Keratinocyte (primary cell): ENCODE results near the gene ITGA7. TPM values are rescaled to one million over a fixed set of nuclear protein-coding genes. Genes with fewer than 3 reads are reported as not detected.

Experiments used
- DNase-seq: peaks from one replicate; pipeline ENCODE4 v3.0.0-alpha.2; 2011; ENCODE audit warnings: low read depth, missing footprints, low spot score
- FAIRE-seq: peaks from 2 replicates; lab custom pipeline; 2011; peaks lifted over from hg19 to GRCh38; lab: Jason Lieb, UNC
- H2AFZ ChIP-seq: 2 replicates; pipeline ENCODE4 v1.6.0; 2012; ENCODE audit warnings: low read length, control low read depth, inconsistent platforms; ENCODE audit not compliant: control insufficient read depth
- H3K27ac ChIP-seq: 2 replicates; pipeline ENCODE4 v1.5.1; 2011; ENCODE audit warnings: low read length; ENCODE audit not compliant: control insufficient read depth, insufficient read depth
- H3K27me3 ChIP-seq: 3 replicates; pipeline ENCODE4 v1.6.0; 2011; ENCODE audit warnings: low read length; ENCODE audit not compliant: control insufficient read depth, insufficient read depth; ENCODE audit errors: extremely low read depth
- H3K36me3 ChIP-seq, 2 experiments: 2 replicates in 1 of 2; 3 replicates in 1 of 2; pipeline ENCODE4 v1.5.1; 2011; ENCODE audit warnings: low read length in 2 of 2, mild to moderate bottlenecking in 1 of 2; ENCODE audit not compliant: control insufficient read depth in 2 of 2, insufficient read depth in 2 of 2; ENCODE audit errors: extremely low read depth in 1 of 2
- H3K4me1 ChIP-seq: 3 replicates; pipeline ENCODE4 v1.5.1; 2011; ENCODE audit warnings: low read length; ENCODE audit not compliant: control insufficient read depth, insufficient read depth; ENCODE audit errors: extremely low read depth
- H3K4me2 ChIP-seq: 3 replicates; pipeline ENCODE4 v1.6.0; 2011; ENCODE audit warnings: low read depth, low read length; ENCODE audit not compliant: control insufficient read depth, insufficient read depth; ENCODE audit errors: extremely low read depth
- H3K4me3 ChIP-seq, 3 experiments: fragments of 200-600 bp in 1 of 3; sonication (generic) in 1 of 3; 2 replicates in 2 of 3; 3 replicates in 1 of 3; pipeline ENCODE4 v1.5.1; 2011 to 2016; ENCODE audit warnings: low read length in 3 of 3, mild to moderate bottlenecking in 3 of 3, control low read depth in 2 of 3, inconsistent platforms in 1 of 3, low read depth in 1 of 3, mixed read lengths in 1 of 3, mixed run types in 1 of 3, moderate library complexity in 1 of 3; ENCODE audit not compliant: control insufficient read depth in 2 of 3, insufficient read depth in 2 of 3; ENCODE audit errors: extremely low read depth in 1 of 3
- H3K79me2 ChIP-seq: 2 replicates; pipeline ENCODE4 v1.6.0; 2012; ENCODE audit warnings: low read length; ENCODE audit not compliant: control insufficient read depth, insufficient read depth
- H3K9ac ChIP-seq: 3 replicates; pipeline ENCODE4 v1.6.0; 2011; ENCODE audit warnings: low read length; ENCODE audit not compliant: control insufficient read depth, insufficient read depth; ENCODE audit errors: extremely low read depth
- H3K9me1 ChIP-seq: 3 replicates; pipeline ENCODE4 v1.6.0; 2011; ENCODE audit warnings: low read length; ENCODE audit not compliant: control insufficient read depth, insufficient read depth; ENCODE audit errors: extremely low read depth
- H3K9me3 ChIP-seq: 2 replicates; pipeline ENCODE4 v1.5.1; 2012; ENCODE audit warnings: low read depth, low read length; ENCODE audit not compliant: control insufficient read depth
- H4K20me1 ChIP-seq: 3 replicates; pipeline ENCODE4 v1.6.0; 2011; ENCODE audit warnings: low read length; ENCODE audit not compliant: control insufficient read depth, insufficient read depth; ENCODE audit errors: extremely low read depth
- EZH2 ChIP-seq: IDR thresholded peaks from one replicate; pipeline ENCODE4 v1.6.1; 2012; ENCODE audit warnings: inconsistent platforms, mild to moderate bottlenecking, low read length, moderate library complexity
- dilution Hi-C: fragments of 300-500 bp; cut with MboI; formaldehyde crosslinking; loops from one replicate; pipeline ENCODE4 v1.7.0; 2020; ENCODE audit warnings: low sequenced_read_pairs; ENCODE audit not compliant: extremely low pct_ligation_motif_present
- polyA plus RNA-seq, 5 experiments: library from polyadenylated mRNA; depleted of rRNA in 3 of 5; stranded (reverse) in 3 of 5; stranded (forward) in 1 of 5; unstranded in 1 of 5; fragments of >200 nt; gene quantifications; 1 replicate in 1 of 5; 2 replicates in 3 of 5; 3 replicates in 1 of 5; pipeline versions ENCODE4 v1.2.1 to v1.2.3, GENCODE V29; 2011 to 2012; ENCODE audit warnings: missing spikeins in 2 of 5, low read depth in 1 of 5, low replicate concordance in 1 of 5
- TF ChIP-seq, protein P1 (sequence below), 3 experiments: IDR thresholded peaks in 1 of 3; conservative IDR thresholded peaks in 1 of 3; optimal IDR thresholded peaks in 1 of 3; 2 replicates in 2 of 3; 3 replicates in 1 of 3; pipeline versions ENCODE3 to v1.5.1; 2011; ENCODE audit warnings: low read length in 3 of 3, mild to moderate bottlenecking in 3 of 3, moderate library complexity in 2 of 3, control low read depth in 1 of 3, inconsistent platforms in 1 of 3; ENCODE audit not compliant: insufficient read depth in 2 of 3; ENCODE audit errors: extremely low read depth in 1 of 3

The ITGA7 gene
- polyA plus RNA-seq, 1 donor (not counting 4 experiments of a cell fraction or from before 2014, with no cell fraction given), result 0.04 TPM

DNA sequence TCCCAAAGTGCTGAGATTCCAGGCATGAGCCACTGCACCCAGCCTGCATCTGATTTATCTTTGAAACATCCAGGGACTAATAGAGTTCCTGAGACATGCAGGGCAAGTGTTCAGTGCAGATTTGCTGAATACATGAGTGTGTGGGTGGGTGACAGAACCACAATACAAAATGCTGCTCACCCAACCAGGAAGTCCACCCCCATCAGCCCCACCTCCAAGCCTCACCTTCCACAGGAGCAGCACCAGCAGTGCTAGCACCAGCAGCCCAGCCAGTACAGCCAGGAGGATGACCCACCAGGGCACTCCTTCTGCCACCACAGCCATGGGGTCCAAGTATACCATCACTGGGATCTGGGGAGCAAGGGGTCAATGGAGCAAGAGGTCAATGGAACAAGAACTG lies 20.0 kb downstream of the ITGA7 start:
- no peak overlapping the region for H3K4me2 ChIP-seq
- no peak for TF ChIP-seq EZH2
- TF ChIP-seq, protein P1, sequence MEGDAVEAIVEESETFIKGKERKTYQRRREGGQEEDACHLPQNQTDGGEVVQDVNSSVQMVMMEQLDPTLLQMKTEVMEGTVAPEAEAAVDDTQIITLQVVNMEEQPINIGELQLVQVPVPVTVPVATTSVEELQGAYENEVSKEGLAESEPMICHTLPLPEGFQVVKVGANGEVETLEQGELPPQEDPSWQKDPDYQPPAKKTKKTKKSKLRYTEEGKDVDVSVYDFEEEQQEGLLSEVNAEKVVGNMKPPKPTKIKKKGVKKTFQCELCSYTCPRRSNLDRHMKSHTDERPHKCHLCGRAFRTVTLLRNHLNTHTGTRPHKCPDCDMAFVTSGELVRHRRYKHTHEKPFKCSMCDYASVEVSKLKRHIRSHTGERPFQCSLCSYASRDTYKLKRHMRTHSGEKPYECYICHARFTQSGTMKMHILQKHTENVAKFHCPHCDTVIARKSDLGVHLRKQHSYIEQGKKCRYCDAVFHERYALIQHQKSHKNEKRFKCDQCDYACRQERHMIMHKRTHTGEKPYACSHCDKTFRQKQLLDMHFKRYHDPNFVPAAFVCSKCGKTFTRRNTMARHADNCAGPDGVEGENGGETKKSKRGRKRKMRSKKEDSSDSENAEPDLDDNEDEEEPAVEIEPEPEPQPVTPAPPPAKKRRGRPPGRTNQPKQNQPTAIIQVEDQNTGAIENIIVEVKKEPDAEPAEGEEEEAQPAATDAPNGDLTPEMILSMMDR (optimal IDR thresholded peaks at IDR 0.05 in 1 of 3, IDR thresholded peaks at IDR 0.05 in 1 of 3, conservative IDR thresholded peaks at IDR 0.05 in 1 of 3; ENCODE audit: extremely low read depth in 1 of 3, insufficient read depth in 2 of 3, low read length in 3 of 3), result no peak
- no peaks in the 10 kb centered on the region for H3K9me1 ChIP-seq
- H3K79me2 ChIP-seq, result no peaks in the 10 kb centered on the region
- H4K20me1 ChIP-seq, result no peaks in the 10 kb centered on the region
- H3K4me3 ChIP-seq, result no peak overlapping the region
- no peak overlapping the region for H3K9ac ChIP-seq
- no peaks in the 10 kb centered on the region for H3K36me3 ChIP-seq
- dilution Hi-C loops, result loop anchor here (5.0 kb wide), 1 partner anchor 35 kb away; the partner anchor contains the start of gene RDH5
- no peaks in the 10 kb centered on the region for H3K4me1 ChIP-seq
- H3K9me3 ChIP-seq, result no peaks in the 10 kb centered on the region
- H2AFZ ChIP-seq, result no peak overlapping the region
- H3K27me3 ChIP-seq, result no peaks in the 10 kb centered on the region
- DNase-seq (no peak), FAIRE-seq (no peak)
- H3K27ac ChIP-seq, result no peak overlapping the region

DNA sequence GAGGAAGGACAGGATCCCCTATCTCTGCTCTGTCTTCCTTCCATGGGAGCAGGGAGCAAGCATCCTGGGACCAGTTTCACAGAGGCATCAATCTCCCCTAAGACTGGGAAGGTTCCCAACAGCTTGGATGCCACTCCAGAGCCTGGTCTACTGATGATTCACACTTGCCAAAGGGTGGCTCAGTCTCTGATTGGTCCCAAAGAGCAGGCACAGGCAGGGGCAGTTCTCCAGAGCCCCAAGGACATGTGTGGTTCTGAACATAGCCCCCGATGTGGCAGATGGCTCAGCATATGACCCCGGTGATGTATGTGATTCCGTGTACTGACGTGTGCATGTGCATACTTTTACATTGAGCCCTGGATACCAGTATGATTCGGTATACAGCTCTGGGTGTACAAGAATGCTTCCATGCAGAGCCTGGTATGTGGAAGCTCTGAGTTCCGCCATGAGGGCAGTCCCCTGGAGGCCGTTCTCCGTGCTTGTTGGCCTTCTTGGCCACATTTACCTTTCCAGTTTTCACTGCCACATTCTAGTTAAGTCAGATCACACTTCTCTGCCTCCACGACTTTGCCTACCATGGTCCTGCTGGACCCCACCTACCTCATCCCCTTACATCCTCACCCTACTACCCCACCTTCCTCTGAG lies 21.2 kb downstream of the ITGA7 start:
- Histone ChIP-seq H3K9me1 (no peaks in the 10 kb centered on the region), H3K36me3 (no peaks in the 10 kb centered on the region), H3K4me3 (no peak overlapping the region), H2AFZ (no peak overlapping the region), H3K9me3 (no peaks in the 10 kb centered on the region), H4K20me1 (no peaks in the 10 kb centered on the region), H3K9ac (no peak overlapping the region), H3K4me2 (no peak overlapping the region), H3K27me3 (peaks cover 8% of the 10 kb centered on the region), H3K79me2 (no peaks in the 10 kb centered on the region), H3K27ac (no peak overlapping the region), H3K4me1 (no peaks in the 10 kb centered on the region)
- dilution Hi-C loops, result loop anchor here (5.0 kb wide), 1 partner anchor 36 kb away; the partner anchor contains the start of gene RDH5
- TF ChIP-seq EZH2, result no peak
- TF ChIP-seq, protein P1 (optimal IDR thresholded peaks at IDR 0.05 in 1 of 3, IDR thresholded peaks at IDR 0.05 in 1 of 3, conservative IDR thresholded peaks at IDR 0.05 in 1 of 3; ENCODE audit: extremely low read depth in 1 of 3, insufficient read depth in 2 of 3, low read length in 3 of 3), result no peak
- FAIRE-seq (no peak), DNase-seq (no peak)
